H1 (cell line): ENCODE results near the gene MEIOB. TPM values are rescaled to one million over a fixed set of nuclear protein-coding genes. Genes with fewer than 3 reads are reported as not detected.

Experiments used
- CTCF ChIA-PET: fragments of 300-600 bp; sonication (Branson Sonifier 250); formaldehyde crosslinking; loops from one replicate; lab custom pipeline; 2021; ENCODE audit not compliant: partially characterized antibody; lab: Charles Lee
- POLR2A ChIA-PET: fragments of 300-600 bp; sonication (Branson Sonifier 250); formaldehyde crosslinking; loops from one replicate; lab custom pipeline; 2021; ENCODE audit warnings: inconsistent platforms; ENCODE audit not compliant: partially characterized antibody; lab: Charles Lee
- DNase-seq, 2 experiments: peaks; one replicate each; pipeline versions ENCODE4 v3.0.0 to v3.0.0-alpha.2; 2010 to 2022; ENCODE audit warnings: low spot score in 2 of 2, low read depth in 1 of 2, mixed read lengths in 1 of 2
- FAIRE-seq: peaks from 2 replicates; lab custom pipeline; 2011; peaks lifted over from hg19 to GRCh38; lab: Jason Lieb, UNC
- H2AFZ ChIP-seq: 2 replicates; pipeline ENCODE4 v1.8.1; 2012; ENCODE audit warnings: low read length, inconsistent platforms
- H2AK5ac ChIP-seq: 2 replicates; pipeline ENCODE4 v1.6.1; 2013; ENCODE audit warnings: low read depth, low read length
- H2BK120ac ChIP-seq: replicated peaks from 2 replicates; pipeline ENCODE3; 2013; ENCODE audit warnings: low read depth, low read length, inconsistent platforms
- H2BK12ac ChIP-seq: 2 replicates; pipeline ENCODE4 v1.6.1; 2013; ENCODE audit warnings: low read depth, low read length
- H2BK15ac ChIP-seq: 2 replicates; pipeline ENCODE4 v1.6.1; 2013; ENCODE audit warnings: low read length
- H2BK20ac ChIP-seq: 2 replicates; pipeline ENCODE4 v1.6.1; 2013; ENCODE audit warnings: low read length
- H2BK5ac ChIP-seq: 2 replicates; pipeline ENCODE4 v1.6.1; 2013; ENCODE audit warnings: low read depth, low read length
- H3K14ac ChIP-seq: 2 replicates; pipeline ENCODE4 v1.6.1; 2013; ENCODE audit warnings: inconsistent platforms; ENCODE audit not compliant: insufficient read length
- H3K18ac ChIP-seq: 2 replicates; pipeline ENCODE4 v1.6.1; 2013; ENCODE audit warnings: low read length; ENCODE audit errors: extremely low read depth
- H3K23ac ChIP-seq: 2 replicates; pipeline ENCODE4 v1.6.1; 2013; ENCODE audit warnings: inconsistent platforms; ENCODE audit not compliant: insufficient read length
- H3K23me2 ChIP-seq: 2 replicates; pipeline ENCODE4 v1.6.1; 2013; ENCODE audit warnings: low read depth, low read length
- H3K27ac ChIP-seq: 2 replicates; pipeline ENCODE4 v1.6.1; 2011; ENCODE audit warnings: low read depth, low read length, inconsistent platforms
- H3K27me3 ChIP-seq, 4 experiments: replicated peaks in 1 of 4; 1 replicate in 1 of 4; 2 replicates in 3 of 4; pipeline versions ENCODE4 v1.6.1 to v1.8.1; 2011 to 2013; ENCODE audit warnings: low read length in 3 of 4, mild to moderate bottlenecking in 3 of 4, inconsistent platforms in 2 of 4, mixed read lengths in 2 of 4, moderate library complexity in 1 of 4; ENCODE audit not compliant: control insufficient read depth in 3 of 4, insufficient read depth in 3 of 4; ENCODE audit errors: extremely low read depth in 1 of 4
- H3K36me3 ChIP-seq, 4 experiments: 2 replicates each; pipeline versions ENCODE4 v1.6.1 to v1.8.1; 2011 to 2013; ENCODE audit warnings: mild to moderate bottlenecking in 4 of 4, low read length in 3 of 4, moderate library complexity in 2 of 4, control low read depth in 1 of 4, inconsistent platforms in 1 of 4; ENCODE audit not compliant: insufficient read depth in 4 of 4, control insufficient read depth in 2 of 4
- H3K4ac ChIP-seq: replicated peaks from 2 replicates; pipeline ENCODE3; 2013; ENCODE audit warnings: low read length, low read depth, mixed read lengths, inconsistent platforms; ENCODE audit not compliant: insufficient read length
- H3K4me1 ChIP-seq, 4 experiments: replicated peaks in 1 of 4; 1 replicate in 1 of 4; 2 replicates in 3 of 4; pipeline versions ENCODE4 v1.6.1 to v1.8.1; 2011 to 2013; ENCODE audit warnings: low read length in 3 of 4, inconsistent platforms in 2 of 4, mixed read lengths in 1 of 4; ENCODE audit not compliant: insufficient read depth in 4 of 4, control insufficient read depth in 3 of 4
- H3K4me2 ChIP-seq, 2 experiments: 2 replicates each; pipeline versions ENCODE4 v1.6.1 to v1.8.1; 2011 to 2013; ENCODE audit warnings: low read depth in 2 of 2, low read length in 2 of 2, control low read depth in 1 of 2, inconsistent platforms in 1 of 2, mild to moderate bottlenecking in 1 of 2; ENCODE audit not compliant: insufficient read depth in 1 of 2
- H3K4me3 ChIP-seq, 4 experiments: fragments of 200-600, 300-600 bp in 1 of 4; sonication (generic), shearing (Covaris generic), sonication (Bioruptor Twin) in 1 of 4; 2 replicates each; pipeline versions ENCODE4 v1.5.1 to v1.8.1; 2011 to 2016; ENCODE audit warnings: low read length in 4 of 4, low read depth in 3 of 4, control low read depth in 2 of 4, inconsistent platforms in 2 of 4, mild to moderate bottlenecking in 2 of 4, mixed read lengths in 1 of 4, moderate library complexity in 1 of 4; ENCODE audit not compliant: insufficient read depth in 2 of 4; ENCODE audit errors: extremely low read depth in 1 of 4
- H3K56ac ChIP-seq: replicated peaks from 2 replicates; pipeline ENCODE3; 2013; ENCODE audit warnings: low read depth, mild to moderate bottlenecking, mixed read lengths, low read length, inconsistent platforms; ENCODE audit not compliant: insufficient read length
- H3K79me1 ChIP-seq: 2 replicates; pipeline ENCODE4 v1.6.1; 2013; ENCODE audit warnings: low read depth, low read length, control low read depth
- H3K79me2 ChIP-seq, 2 experiments: 2 replicates each; pipeline versions ENCODE4 v1.6.1 to v1.8.1; 2012 to 2013; ENCODE audit warnings: low read length in 2 of 2, mild to moderate bottlenecking in 2 of 2, inconsistent platforms in 1 of 2; ENCODE audit not compliant: insufficient read depth in 2 of 2, control insufficient read depth in 1 of 2
- H3K9ac ChIP-seq, 4 experiments: replicated peaks in 1 of 4; 1 replicate in 1 of 4; 2 replicates in 3 of 4; pipeline versions ENCODE4 v1.6.1 to v1.8.1; 2011 to 2013; ENCODE audit warnings: low read depth in 3 of 4, low read length in 3 of 4, control low read depth in 2 of 4, mild to moderate bottlenecking in 2 of 4, moderate library complexity in 2 of 4, inconsistent platforms in 1 of 4; ENCODE audit errors: extremely low read depth in 1 of 4
- H3K9me3 ChIP-seq, 2 experiments: 2 replicates each; pipeline versions ENCODE4 v1.6.1 to v1.8.1; 2012 to 2013; ENCODE audit warnings: mild to moderate bottlenecking in 2 of 2, moderate library complexity in 2 of 2, control low read depth in 1 of 2, inconsistent platforms in 1 of 2, low read depth in 1 of 2, low read length in 1 of 2, mixed read lengths in 1 of 2; ENCODE audit not compliant: insufficient read depth in 2 of 2
- H4K20me1 ChIP-seq, 2 experiments: replicated peaks in 1 of 2; 2 replicates each; pipeline versions ENCODE3 to v1.8.1; 2011 to 2013; ENCODE audit warnings: inconsistent platforms in 2 of 2, low read length in 2 of 2, mild to moderate bottlenecking in 1 of 2; ENCODE audit not compliant: insufficient read depth in 2 of 2, control insufficient read depth in 1 of 2
- H4K5ac ChIP-seq: 2 replicates; pipeline ENCODE4 v1.6.1; 2013; ENCODE audit warnings: low read length, low read depth, mixed read lengths, inconsistent platforms; ENCODE audit not compliant: insufficient read length
- H4K8ac ChIP-seq: 2 replicates; pipeline ENCODE4 v1.8.0; 2013; ENCODE audit warnings: mild to moderate bottlenecking, moderate library complexity, low read length, inconsistent platforms; ENCODE audit not compliant: insufficient read depth; ENCODE audit errors: extremely low read depth
- H4K91ac ChIP-seq: replicated peaks from 2 replicates; pipeline ENCODE3; 2013; ENCODE audit warnings: low read length, mixed read lengths, inconsistent platforms; ENCODE audit not compliant: insufficient read length
- BCL11A ChIP-seq, 2 experiments: IDR thresholded peaks; one replicate each; pipeline ENCODE4 v1.6.1; 2011; ENCODE audit warnings: low read depth in 2 of 2, low read length in 2 of 2, mild to moderate bottlenecking in 2 of 2
- CEBPB ChIP-seq: IDR thresholded peaks from 2 replicates; pipeline ENCODE4 v1.6.1; 2012; ENCODE audit warnings: low read depth, low read length
- EZH2 ChIP-seq: fragments of 200-600 bp; sonication (generic); IDR thresholded peaks from 2 replicates; pipeline ENCODE4 v1.7.1; 2012; ENCODE audit warnings: low read depth, mild to moderate bottlenecking, moderate library complexity, low read length, inconsistent platforms; ENCODE audit not compliant: severe bottlenecking
- JUND ChIP-seq: IDR thresholded peaks from 2 replicates; pipeline ENCODE4 v1.6.1; 2011; ENCODE audit warnings: mild to moderate bottlenecking, improper control_type of control experiment, low read length
- POLR2AphosphoS5 ChIP-seq: IDR thresholded peaks from 2 replicates; pipeline ENCODE4 v1.6.1; 2011; ENCODE audit warnings: low read depth, low read length
- RAD21 ChIP-seq, 2 experiments: IDR thresholded peaks in 1 of 2; conservative IDR thresholded peaks in 1 of 2; 2 replicates each; pipeline ENCODE4 v1.6.1; 2011; ENCODE audit warnings: low read depth in 2 of 2, low read length in 2 of 2, improper control_type of control experiment in 1 of 2, inconsistent platforms in 1 of 2, mild to moderate bottlenecking in 1 of 2, moderate library complexity in 1 of 2
- RNF2 ChIP-seq: fragments of 200-900, 300-1000 bp; sonication (generic); IDR thresholded peaks from 2 replicates; pipeline ENCODE4 v1.7.1; 2016; ENCODE audit warnings: borderline replicate concordance, low read depth, mild to moderate bottlenecking, antibody characterized with exemption, low read length; ENCODE audit not compliant: poor library complexity, severe bottlenecking; ENCODE audit errors: missing control alignments
- SP1 ChIP-seq: IDR thresholded peaks from 2 replicates; pipeline ENCODE4 v1.6.1; 2011; ENCODE audit warnings: low read depth, low read length
- TAF7 ChIP-seq: optimal IDR thresholded peaks from 2 replicates; pipeline ENCODE3; 2011; ENCODE audit warnings: low read depth, mild to moderate bottlenecking, inconsistent platforms, low read length, moderate library complexity, borderline replicate concordance
- TCF12 ChIP-seq: IDR thresholded peaks from 2 replicates; pipeline ENCODE4 v1.6.1; 2011; ENCODE audit warnings: low read depth, mild to moderate bottlenecking, low read length
- ZNF274 ChIP-seq: IDR thresholded peaks from 2 replicates; pipeline ENCODE4 v1.7.0; 2012; ENCODE audit warnings: low read length, borderline replicate concordance; ENCODE audit errors: extremely low read depth
- WGBS, 2 experiments: shearing (Covaris generic) in 1 of 2; methylation state at CpG; one replicate each; pipeline versions ENCODE4 v1.1.6 to v1.1.7; 2013 to 2015; ENCODE audit warnings: low lambda C conversion rate in 2 of 2, mixed read lengths in 2 of 2, inconsistent platforms in 1 of 2, low coverage in 1 of 2, missing lambda C conversion rate in 1 of 2; ENCODE audit not compliant: insufficient replicate concordance in 2 of 2, insufficient coverage in 1 of 2, insufficient read length in 1 of 2; ENCODE audit errors: extremely low coverage in 1 of 2, missing lambda C conversion rate in 1 of 2; 5-methylcytosine and 5-hydroxymethylcytosine counted together
- polyA plus RNA-seq, 7 experiments: library from polyadenylated mRNA; depleted of rRNA in 3 of 7; stranded (reverse) in 5 of 7; unstranded in 2 of 7; fragments of >200 nt in 5 of 7; fragments of 200-250 nt in 2 of 7; gene quantifications; 1 replicate in 5 of 7; 2 replicates in 1 of 7; 4 replicates in 1 of 7; pipeline versions ENCODE4 v1.2.1 to v1.2.3, GENCODE V29; 2011 to 2013; ENCODE audit warnings: missing spikeins in 2 of 7, mixed read lengths in 2 of 7
- total RNA-seq: library from RNA; stranded (reverse); fragmentation: NEBNext Ultra II Directional; extraction: Animal tissue kit (Norgen Biotek cat#: 25700); gene quantifications from 2 replicates; pipeline ENCODE4 v1.2.1, GENCODE V29; 2021

The MEIOB gene
- total and polyA plus RNA-seq, 2 of the 8 experiments (the other 6 are each of a cell fraction or from before 2014, with no cell fraction given): 0.63 to 1.1 TPM

DNA sequence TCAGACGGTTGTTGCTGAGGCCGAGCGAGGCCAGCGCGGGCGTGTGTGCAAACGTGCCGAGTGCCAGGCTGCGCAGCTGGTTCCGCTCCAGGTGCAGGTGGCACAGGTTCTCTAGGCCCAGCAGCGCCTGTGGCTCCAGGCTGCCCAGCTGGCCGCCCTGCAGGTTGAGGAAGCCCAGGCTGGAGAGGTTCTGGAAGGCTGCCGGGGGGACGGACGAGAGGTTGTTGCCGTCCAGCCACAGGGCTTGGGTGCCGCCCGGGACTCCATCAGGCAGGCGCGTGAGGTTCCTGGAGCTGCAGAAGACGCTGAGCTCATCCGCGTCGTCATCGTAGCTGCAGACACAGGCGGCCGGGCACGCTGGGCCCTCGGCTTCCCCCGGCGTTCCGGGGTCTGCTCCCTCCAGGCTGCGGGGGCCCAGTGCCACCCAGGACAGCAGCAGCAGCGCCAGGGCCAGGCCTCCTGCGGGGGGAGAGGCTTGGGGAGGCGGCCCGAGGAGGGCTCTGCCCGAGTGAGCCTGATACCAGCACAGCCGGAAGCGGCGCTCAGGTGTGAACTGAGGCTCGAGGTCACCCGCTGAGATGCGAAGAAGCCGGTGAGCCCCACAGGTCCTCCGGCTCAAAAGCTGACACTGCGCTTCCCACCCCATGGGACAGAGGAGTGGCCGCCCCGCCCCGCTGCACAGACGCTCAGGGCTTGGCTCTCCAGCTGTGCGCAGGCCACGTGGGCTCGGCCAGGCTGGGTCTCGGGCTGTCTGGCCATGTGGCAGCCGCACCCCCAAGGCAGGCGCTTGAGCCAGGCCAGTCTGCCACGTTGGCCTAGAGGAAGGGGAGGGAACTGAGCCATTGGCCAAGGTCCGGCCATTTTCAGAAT, 79.8 kb downstream of the MEIOB start:
- FAIRE-seq: no peak
- Histone ChIP-seq H4K20me1 (peaks cover under 1 to 3% of the 10 kb centered on the region in 2 experiments), H4K91ac (no peak overlapping the region), H3K9ac (no peak overlapping the region), H3K14ac (no peak overlapping the region), H3K23me2 (no peaks in the 10 kb centered on the region), H3K18ac (no peak overlapping the region), H3K27ac (no peak overlapping the region), H3K23ac (no peak overlapping the region), H3K27me3 (no peaks in the 10 kb centered on the region), H3K4me2 (no peak overlapping the region), H3K56ac (no peak overlapping the region), H2BK5ac (no peak overlapping the region), H3K79me1 (peaks cover under 1% of the 10 kb centered on the region), H3K4me3 (no peak overlapping the region), H2AK5ac (no peak overlapping the region), H3K79me2 (no peaks in the 10 kb centered on the region; a peak in 2 of 4 replicates), H3K36me3 (peaks cover 0 to 37% (median 2%) of the 10 kb centered on the region in 4 experiments; a peak in 4 of 8 replicates), H2BK20ac (no peak overlapping the region), H2BK120ac (no peak overlapping the region), H3K4ac (no peak overlapping the region), H2BK12ac (no peak overlapping the region), H2AFZ (no peak overlapping the region), H4K5ac (no peak overlapping the region), H3K9me3 (peaks cover 0 to 1% of the 10 kb centered on the region in 2 experiments; a peak in 1 of 4 replicates), H4K8ac (peak overlapping the region; percentile 5; the same call in 1 of the 2 replicates), H2BK15ac (no peak overlapping the region), H3K4me1 (no peaks in the 10 kb centered on the region)
- 94% methylated on average over 43 of the region's 59 CpGs; no CpG with 5 or more reads in 1 of the 2 experiments for WGBS, 2 experiments
- POLR2A ChIA-PET: interaction anchor here (0.6 to 4.2 kb wide), 7 partner anchors 8 to 114 kb away, joined by 3 to 26 read pairs (median 4); partner anchors contain the start of genes EME2, JPT2, MRPS34 and NME3
- CTCF ChIA-PET: interaction anchor here (1.0 to 2.2 kb wide), 8 partner anchors 10 to 68 kb away, joined by 3 to 6 read pairs (median 4); partner anchors contain the start of genes NUBP2 and SPSB3
- no peak for DNase-seq
- TF ChIP-seq BCL11A (IDR thresholded peaks at IDR 0.05; ENCODE audit: low read depth in 2 of 2, low read length in 2 of 2): no peak
- TF ChIP-seq CEBPB: no peak
- no peak for TF ChIP-seq EZH2
- no peak for TF ChIP-seq TAF7
- no peak for TF ChIP-seq POLR2AphosphoS5
- no peak for TF ChIP-seq SP1
- TF ChIP-seq JUND: no peak
- no peak for TF ChIP-seq RNF2
- no peak for TF ChIP-seq ZNF274
- TF ChIP-seq TCF12: no peak
- no peak for TF ChIP-seq RAD21 (IDR thresholded peaks at IDR 0.05 in 1 of 2, conservative IDR thresholded peaks at IDR 0.05 in 1 of 2; ENCODE audit: low read depth in 2 of 2, low read length in 2 of 2)
